Femur (tissue), 1 donor: ENCODE data around the gene NRL.

Source experiments
- DNase-seq: peaks from one replicate; pipeline ENCODE4 v3.0.0-alpha.2; 2017

Gene NRL

DNA sequence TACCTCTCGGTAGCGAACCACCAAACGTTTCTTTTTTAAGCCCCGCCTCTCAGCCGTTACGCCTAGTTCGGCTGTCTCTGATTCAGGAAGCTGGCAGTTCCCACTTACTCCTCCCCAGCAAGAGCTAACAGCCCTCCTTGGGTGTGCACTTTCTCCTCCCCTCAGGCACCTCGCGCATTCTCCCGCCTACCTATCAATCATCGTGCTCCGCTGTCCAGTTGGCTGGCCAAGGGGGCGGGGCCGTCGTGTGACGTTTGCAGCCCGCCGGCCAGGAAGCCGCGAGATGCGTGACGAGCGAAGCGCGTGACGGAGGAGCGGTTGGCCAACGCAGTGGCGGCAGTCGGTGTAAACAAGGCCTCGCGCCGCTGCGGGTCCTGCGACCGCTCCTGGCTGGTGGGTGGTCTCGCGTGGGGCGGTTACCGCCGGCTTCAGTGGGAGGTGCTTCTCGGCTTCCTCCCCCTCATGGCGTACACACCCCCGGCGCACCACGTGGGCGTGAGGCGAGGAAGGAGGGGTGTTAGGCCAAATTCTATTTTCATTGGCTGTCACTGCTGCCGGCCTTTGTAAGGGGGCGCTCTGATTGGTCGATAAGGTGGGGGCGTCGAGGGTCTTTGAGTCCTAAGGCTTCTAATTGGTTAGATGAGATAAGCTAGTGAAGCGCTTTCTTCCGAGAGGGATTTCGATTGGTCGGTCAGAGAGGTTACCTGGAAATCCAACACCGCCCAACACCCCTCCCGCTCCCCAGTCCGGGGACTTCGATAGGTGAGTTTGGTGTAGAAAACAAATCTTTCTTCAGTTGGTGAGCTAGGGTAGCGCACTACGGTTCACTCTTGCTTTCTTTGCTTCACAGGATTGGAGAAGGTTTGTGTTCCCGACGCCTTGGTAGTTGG is at the start of gene NRL, which contains the start of gene DCAF11:
Gene NRL, minus strand, starts transcription at position 418 of the 890 bp plus-strand sequence. CDS start 32,101 bp downstream, outside the sequence.
Gene DCAF11, plus strand, starts transcription at position 246 of the 890 bp plus-strand sequence. CDS start 818 bp downstream, outside the sequence.
- peak; percentile 99 for DNase-seq

DNA sequence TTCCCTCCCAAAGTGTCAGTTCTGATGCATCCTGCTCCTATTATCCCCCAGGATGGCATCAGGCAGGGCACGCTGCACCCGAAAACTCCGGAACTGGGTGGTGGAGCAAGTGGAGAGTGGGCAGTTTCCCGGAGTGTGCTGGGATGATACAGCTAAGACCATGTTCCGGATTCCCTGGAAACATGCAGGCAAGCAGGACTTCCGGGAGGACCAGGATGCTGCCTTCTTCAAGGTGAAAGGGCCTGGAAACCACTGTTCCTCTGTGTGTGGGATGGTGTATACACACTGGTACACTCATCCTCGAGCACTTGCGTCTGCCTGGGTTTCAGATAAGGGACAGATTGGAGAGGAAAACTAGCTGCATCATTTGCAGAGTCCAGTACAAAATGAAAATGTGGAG is 47.3 kb upstream of the NRL start:
- no peak for DNase-seq

- DNase-seq: peak; percentile 97
These were observed 46.4 kb upstream of the NRL start, which contains the start of gene IRF9 for GRCh38 chr14:24160850-24161804. Gene IRF9 (plus strand): TSS chr14:24161265. CDS start chr14:24162145, 880 bp downstream.

DNA sequence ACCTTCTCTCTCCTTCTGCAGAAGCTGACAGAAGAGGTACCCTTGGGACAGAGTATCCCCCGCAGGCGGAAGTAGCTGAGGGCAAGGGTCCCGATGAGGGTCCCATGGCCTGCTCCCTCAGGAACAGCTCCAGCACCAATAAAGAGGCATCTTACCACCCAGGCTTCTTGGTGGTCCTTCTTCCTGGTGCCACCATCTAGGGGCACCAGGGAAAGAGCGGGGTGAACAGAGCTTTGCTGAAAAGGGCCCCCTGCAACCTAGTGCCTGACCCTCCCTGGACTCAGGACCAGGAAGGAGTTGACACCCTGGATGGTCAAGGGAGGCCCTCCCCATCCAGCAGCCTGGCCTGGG is 45.7 kb upstream of the NRL start:
- DNase-seq: no peak

GRCh38 chr14:24159777-24160498 is 45.2 kb upstream of the NRL start:
- DNase-seq: no peak

DNA sequence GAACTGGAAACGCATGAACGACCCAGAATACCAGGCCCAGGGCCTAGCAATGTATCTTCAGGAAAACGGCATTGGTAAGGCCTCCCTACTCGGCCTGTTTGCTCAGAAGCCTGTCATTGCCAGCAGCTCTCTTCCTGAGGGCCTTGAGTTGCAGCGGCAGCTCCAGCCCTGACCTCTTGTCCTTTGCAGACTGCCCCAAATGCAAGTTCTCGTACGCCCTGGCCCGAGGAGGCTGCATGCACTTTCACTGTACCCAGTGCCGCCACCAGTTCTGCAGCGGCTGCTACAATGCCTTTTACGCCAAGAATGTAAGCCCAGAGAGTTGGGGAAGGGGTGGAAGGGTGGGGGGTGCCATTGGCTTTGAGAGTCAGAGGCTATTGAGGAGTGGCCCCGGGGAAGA is 42.6 kb upstream of the NRL start:
- DNase-seq: no peak

- DNase-seq: no peak
These were observed 42.1 kb upstream of the NRL start for GRCh38 chr14:24156840-24157239.

DNA sequence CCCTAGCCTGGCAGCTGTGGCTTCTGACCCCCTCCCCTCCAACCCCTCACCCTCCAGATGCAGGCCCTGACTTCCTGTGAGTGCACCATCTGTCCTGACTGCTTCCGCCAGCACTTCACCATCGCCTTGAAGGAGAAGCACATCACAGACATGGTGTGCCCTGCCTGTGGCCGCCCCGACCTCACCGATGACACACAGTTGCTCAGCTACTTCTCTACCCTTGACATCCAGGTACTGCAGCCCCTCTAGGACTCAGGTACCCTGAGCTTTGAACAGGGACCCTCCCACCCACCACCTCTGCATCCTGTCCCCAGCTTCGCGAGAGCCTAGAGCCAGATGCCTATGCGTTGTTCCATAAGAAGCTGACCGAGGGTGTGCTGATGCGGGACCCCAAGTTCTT is 40.4 kb upstream of the NRL start:
- no peak for DNase-seq

GRCh38 chr14:24151404-24152080 is 36.8 kb upstream of the NRL start:
- peak; percentile 17 for DNase-seq

- no peak for DNase-seq
These were observed 36.2 kb upstream of the NRL start for GRCh38 chr14:24150993-24151392.

- no peak for DNase-seq
These were observed 35.8 kb upstream of the NRL start for GRCh38 chr14:24150567-24150966.

DNA sequence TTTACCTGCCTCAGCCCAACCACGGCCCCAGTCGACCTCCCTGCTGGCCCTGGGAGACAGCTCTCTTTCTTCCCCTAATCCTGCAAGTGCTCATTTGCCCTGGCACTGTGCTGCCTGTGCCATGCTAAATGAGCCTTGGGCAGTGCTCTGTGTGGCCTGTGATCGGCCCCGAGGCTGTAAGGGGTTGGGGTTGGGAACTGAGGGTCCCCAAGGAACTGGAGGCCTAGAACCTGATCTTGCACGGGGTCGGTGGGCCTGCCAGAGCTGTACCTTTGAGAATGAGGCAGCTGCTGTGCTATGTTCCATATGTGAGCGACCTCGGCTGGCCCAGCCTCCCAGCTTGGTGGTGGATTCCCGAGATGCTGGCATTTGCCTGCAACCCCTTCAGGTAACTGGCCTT is 35.3 kb upstream of the NRL start:
- DNase-seq: peak; percentile 14

DNA sequence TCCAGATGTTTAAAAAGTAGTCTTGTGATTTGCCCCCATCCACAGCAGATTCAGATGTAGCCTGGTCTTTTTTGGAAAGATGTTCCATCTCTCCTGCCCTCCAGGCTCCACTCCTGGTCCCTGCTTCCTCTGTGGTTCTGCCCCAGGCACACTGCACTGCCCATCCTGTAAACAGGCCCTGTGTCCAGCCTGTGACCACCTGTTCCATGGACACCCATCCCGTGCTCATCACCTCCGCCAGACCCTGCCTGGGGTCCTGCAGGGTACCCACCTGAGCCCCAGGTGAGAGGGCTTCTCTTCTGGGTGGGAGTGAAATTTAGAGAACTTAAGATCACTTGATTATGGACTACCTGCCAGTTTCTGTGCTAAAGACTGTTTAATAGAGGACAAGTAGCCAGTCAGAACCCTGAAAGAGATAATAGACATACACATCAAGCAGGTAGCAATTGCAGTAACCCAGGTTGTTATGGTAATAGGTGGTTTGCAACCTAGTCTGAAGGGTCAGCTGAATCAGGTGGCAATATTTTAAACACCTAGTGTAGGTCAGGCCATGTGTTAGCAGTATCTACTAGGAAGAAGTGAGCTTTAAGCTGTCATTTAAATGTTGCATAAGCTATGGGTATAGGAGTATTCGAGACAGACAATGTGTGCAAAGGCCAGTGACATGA is 34.7 kb upstream of the NRL start:
- DNase-seq: no peak

DNA sequence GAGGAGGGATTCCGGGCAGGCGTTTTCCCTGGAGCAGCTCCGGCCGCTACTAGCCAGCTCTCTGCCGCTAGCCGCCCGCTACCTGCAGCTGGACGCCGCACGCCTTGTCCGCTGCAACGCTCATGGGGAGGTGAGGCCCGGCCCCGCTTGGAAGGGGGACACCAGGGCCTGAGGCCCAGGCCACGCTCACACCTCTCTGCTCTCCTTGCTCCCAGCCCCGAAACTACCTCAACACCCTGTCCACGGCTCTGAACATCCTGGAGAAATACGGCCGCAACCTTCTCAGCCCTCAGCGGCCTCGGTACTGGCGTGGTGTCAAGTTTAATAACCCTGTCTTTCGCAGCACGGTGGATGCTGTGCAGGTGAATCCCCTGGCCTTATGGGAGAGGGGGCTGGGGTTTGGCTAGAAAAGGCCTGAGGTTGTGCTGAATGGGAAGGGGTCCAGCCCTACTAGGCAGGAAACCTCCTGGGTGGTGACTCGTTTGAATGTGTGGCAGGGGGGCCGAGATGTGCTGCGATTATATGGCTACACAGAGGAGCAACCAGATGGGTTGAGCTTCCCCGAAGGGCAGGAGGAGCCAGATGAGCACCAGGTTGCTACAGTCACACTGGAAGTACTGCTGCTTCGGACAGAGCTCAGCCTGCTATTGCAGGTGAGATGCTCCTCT is 33.1 kb upstream of the NRL start:
- DNase-seq: no peak

GRCh38 chr14:24146978-24147760 is 32.4 kb upstream of the NRL start, which contains the start of gene RNF31:
Gene RNF31 (plus strand): TSS chr14:24147498. CDS start chr14:24147699, 201 bp downstream.
- peak; percentile 99 for DNase-seq

DNA sequence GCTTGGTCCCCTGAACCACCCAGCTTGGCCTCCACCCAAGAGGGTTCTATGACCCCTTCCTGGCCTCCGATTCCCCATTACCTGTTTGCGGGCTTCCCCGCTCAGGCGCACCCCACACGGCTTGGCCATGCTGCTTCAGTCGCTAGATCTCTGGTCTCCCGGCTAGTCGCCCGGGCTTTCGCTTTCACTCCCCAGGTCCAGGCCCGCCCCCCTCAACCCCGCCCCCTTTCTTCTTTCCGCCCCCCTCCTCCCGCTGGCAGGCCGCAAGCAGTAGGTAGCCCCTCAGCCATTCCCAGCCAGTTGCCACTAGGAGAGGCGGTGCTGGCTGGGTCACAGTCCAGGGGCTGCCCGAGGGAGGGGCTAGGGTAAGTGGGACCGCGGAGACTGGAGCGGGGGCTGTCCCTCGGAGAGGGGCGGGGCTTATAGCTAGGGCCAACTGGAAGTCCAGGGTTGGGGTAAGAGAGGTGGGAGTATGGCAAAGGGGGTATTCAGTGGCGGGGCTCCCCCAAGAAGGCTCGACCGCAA is 31.8 kb upstream of the NRL start, which contains the start of gene PSME2:
Gene PSME2, minus strand, starts transcription at position 158 of the 525 bp plus-strand sequence. Its CDS starts 29 bp downstream, at position 129.
- peak; percentile 97 for DNase-seq

DNA sequence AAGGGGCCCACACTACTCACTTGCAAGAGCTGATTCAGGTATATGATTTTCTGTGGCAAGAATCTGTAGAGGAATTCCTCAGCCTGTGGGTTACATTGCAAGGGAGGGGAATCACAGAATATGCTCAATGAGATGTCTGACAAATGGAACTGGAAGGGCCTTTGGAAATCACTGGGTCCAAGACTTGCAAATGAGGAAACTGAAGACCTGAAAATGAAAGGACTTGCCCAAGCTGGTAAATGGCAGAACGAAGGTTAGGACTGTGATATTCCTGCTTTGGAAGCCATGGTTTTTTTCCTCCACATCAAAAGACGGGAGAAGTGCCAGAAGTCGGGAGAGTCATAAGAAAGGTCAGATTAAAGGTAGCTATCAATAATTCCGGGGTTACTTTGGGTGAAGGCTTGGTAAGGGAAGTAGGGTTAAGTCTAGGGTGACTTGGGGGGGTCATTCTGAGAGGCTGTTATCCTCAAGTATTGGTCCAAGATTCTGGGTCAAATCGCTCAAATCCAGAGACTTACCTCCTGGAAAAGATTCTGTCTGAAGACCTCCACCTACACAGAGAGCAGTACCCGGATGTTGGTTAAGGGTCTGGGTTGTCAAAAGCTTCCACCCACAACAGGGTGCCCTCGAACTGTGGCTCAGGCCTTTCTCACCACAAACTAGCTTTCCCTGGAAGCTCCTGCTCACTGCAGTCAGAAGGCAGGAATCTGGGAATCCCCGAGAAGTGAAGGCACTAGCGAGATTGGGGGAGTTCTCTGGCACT is 31.1 kb upstream of the NRL start:
- DNase-seq: no peak

DNA sequence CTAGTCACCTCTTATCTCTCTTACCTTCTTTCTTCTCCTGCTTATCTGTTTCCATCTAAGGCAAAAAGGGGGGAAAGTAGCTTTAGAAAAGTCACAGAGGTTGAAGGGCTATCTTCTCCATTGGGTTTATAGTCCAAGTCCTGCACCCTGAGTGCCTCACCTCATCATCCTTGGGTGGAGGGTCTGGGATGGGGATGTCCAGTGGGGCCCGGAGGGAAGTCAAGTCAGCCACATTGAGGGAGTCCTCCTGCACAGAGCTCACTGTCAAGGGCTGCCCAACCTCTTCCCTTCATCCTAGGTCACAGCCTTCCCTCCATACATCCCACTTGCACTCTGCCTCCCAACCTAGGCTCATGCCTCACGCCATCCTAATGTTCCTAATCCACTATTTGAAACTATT is 30.5 kb upstream of the NRL start:
- no peak for DNase-seq

- DNase-seq: no peak
These were observed 29.7 kb upstream of the NRL start for GRCh38 chr14:24144451-24144850.
